Measurements from ENCODE around the gene OPTN. TPM values are rescaled to one million over a fixed set of nuclear protein-coding genes. Genes with fewer than 3 reads are reported as not detected.

OPTN gene
- polyA plus RNA-seq, 1 of the 3 experiments (the other 2 are of a cell fraction), result 21.6 TPM

DNA sequence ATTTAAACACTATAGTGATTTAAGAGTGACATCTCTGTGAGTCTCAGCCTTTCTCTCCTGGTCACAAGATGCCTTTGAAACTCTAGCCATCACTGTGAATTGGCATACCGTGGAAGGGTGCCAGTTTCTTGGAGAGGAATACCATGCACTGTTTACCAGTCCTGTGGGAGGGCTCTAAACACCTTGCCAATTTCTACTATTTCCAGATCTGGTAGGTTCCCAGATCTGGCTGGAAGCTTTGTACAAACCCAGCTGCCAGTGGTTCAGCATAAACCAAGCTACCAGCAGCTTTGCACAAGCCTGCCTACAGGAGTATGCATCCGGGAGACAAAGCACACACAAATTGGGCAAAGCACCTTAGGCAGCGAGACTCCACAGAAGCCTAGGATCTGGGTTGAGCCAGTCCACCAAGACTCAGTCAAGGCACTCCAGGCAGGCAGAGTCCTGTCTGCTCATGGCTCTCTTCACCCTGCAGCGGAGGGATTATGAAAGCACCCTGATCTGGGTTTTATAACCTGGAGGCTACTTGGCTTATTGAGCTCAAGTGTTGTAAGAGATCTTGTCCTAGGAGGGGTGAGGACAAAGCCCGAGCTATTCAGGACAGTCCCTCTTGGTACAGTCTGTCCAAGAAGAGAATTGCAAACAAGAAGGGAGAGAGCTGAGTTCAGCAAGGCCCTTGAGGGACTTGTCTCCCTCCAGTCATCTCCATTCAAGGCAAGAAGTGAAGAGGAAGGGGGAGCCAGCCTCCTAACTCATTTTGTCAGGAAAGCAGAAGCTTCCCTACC, 85.0 kb downstream of the OPTN start:
- peaks cover 18 to 29% of the 10 kb centered on the region in 2 experiments for H3K36me3 ChIP-seq (replicated peaks in 1 of 2; ENCODE audit: control insufficient read depth in 1 of 2, insufficient read depth in 2 of 2, low read length in 1 of 2)
- no peak overlapping the region for H2AFZ ChIP-seq (ENCODE audit: low read depth)
- H4K20me1 ChIP-seq (ENCODE audit: insufficient read depth), result no peaks in the 10 kb centered on the region
- no peaks in the 10 kb centered on the region for H3K4me1 ChIP-seq (ENCODE audit: control insufficient read depth in 1 of 2, insufficient read depth in 2 of 2, low read depth in 1 of 2, low read length in 1 of 2)
- no peak overlapping the region for H3K4me3 ChIP-seq (ENCODE audit: low read depth in 2 of 2, low read length in 1 of 2)
- no peaks in the 10 kb centered on the region for H3F3A ChIP-seq (replicated peaks; ENCODE audit: insufficient read depth)
- no peak for DNase-seq
- H3K27me3 ChIP-seq (ENCODE audit: insufficient read depth), result no peaks in the 10 kb centered on the region
- 87% methylated on average over 3 of the region's 5 CpGs for WGBS (ENCODE audit: low lambda C conversion rate)
- CTCF ChIA-PET, result interaction anchor here (0.9 to 2.2 kb wide), 2 partner anchors 22 to 118 kb away, joined by 4 to 9 read pairs; no protein-coding TSS in a partner anchor
- no peaks in the 10 kb centered on the region for H3K79me2 ChIP-seq (ENCODE audit: insufficient read depth)
- TF ChIP-seq CHD2 (IDR thresholded peaks at IDR 0.05; ENCODE audit: low read length, partially characterized antibody), result no peak
- no peak for TF ChIP-seq ZBTB33 (IDR thresholded peaks at IDR 0.05; ENCODE audit: borderline replicate concordance, low read depth)
- TF ChIP-seq NRF1 (IDR thresholded peaks at IDR 0.05; ENCODE audit: low read depth, low read length), result no peak
- TF ChIP-seq GABPA (IDR thresholded peaks at IDR 0.05; ENCODE audit: low read depth), result no peak
- TF ChIP-seq YY1 (IDR thresholded peaks at IDR 0.05; ENCODE audit: low read depth), result no peak
- no peak for TF ChIP-seq MXI1 (IDR thresholded peaks at IDR 0.05; ENCODE audit: low read depth, low read length)
- no peak for TF ChIP-seq MAX (IDR thresholded peaks at IDR 0.05; ENCODE audit: low read depth)
- no peak for TF ChIP-seq FOXM1 (IDR thresholded peaks at IDR 0.05; ENCODE audit: low read depth)
- TF ChIP-seq PBX3 (IDR thresholded peaks at IDR 0.05), result no peak
- no peak for TF ChIP-seq CTCF (IDR thresholded peaks at IDR 0.05)
- TF ChIP-seq RAD21 (IDR thresholded peaks at IDR 0.05; ENCODE audit: low read length), result no peak
- TF ChIP-seq TAF1 (IDR thresholded peaks at IDR 0.05; ENCODE audit: borderline replicate concordance, low read depth, low read length), result no peak
- TF ChIP-seq TCF12 (IDR thresholded peaks at IDR 0.05), result no peak
- no peak for TF ChIP-seq RXRA (IDR thresholded peaks at IDR 0.05; ENCODE audit: borderline replicate concordance, low read depth)
- no peak for TF ChIP-seq SMC3 (IDR thresholded peaks at IDR 0.05; ENCODE audit: low read depth, low read length)
- TF ChIP-seq EP300 (IDR thresholded peaks at IDR 0.05; ENCODE audit: borderline replicate concordance in 1 of 2, low read depth in 1 of 2, low read length in 1 of 2), result no peak
- TF ChIP-seq RCOR1 (IDR thresholded peaks at IDR 0.05; ENCODE audit: low read length), result no peak
- no peak for TF ChIP-seq GATA2 (CRISPR knock-in tag; IDR thresholded peaks at IDR 0.05)
- no peak for TF ChIP-seq ELF1 (IDR thresholded peaks at IDR 0.05)
- no peaks in the 10 kb centered on the region for H3K9me3 ChIP-seq
- no peak overlapping the region for H3K4me2 ChIP-seq
- no peaks in the 10 kb centered on the region for H3K9me2 ChIP-seq
- H3K9ac ChIP-seq, result no peak overlapping the region
- POLR2A ChIA-PET, result no interaction called here
- no peak overlapping the region for H3K27ac ChIP-seq (ENCODE audit: low read depth in 2 of 2, low read length in 1 of 2)

Data from SK-N-SH (cell line).